ENCODE measurements around the gene TMEM238L.

Gene TMEM238L

DNA sequence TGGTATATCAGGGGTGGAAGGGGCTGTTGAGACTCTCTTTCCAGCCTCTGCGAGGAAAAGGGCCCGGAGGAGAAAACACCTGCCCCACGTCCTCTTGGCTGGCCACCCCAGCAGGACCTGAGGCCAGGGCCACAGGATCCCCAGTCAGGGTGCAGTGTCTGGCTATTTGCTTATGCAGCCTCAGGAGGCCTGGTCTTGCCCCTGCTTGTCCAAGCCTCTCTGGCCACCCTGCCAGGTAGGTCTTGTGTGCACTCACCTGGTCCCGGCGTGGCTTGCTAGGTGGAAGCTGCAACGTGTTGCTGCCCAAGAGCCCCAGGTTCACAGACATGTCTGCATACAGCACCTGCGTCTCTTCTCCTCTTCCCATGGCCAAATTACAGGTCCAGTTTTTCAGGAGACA lies 549 bp downstream of the TMEM238L start:
- DNase-seq, result no peak

DNA sequence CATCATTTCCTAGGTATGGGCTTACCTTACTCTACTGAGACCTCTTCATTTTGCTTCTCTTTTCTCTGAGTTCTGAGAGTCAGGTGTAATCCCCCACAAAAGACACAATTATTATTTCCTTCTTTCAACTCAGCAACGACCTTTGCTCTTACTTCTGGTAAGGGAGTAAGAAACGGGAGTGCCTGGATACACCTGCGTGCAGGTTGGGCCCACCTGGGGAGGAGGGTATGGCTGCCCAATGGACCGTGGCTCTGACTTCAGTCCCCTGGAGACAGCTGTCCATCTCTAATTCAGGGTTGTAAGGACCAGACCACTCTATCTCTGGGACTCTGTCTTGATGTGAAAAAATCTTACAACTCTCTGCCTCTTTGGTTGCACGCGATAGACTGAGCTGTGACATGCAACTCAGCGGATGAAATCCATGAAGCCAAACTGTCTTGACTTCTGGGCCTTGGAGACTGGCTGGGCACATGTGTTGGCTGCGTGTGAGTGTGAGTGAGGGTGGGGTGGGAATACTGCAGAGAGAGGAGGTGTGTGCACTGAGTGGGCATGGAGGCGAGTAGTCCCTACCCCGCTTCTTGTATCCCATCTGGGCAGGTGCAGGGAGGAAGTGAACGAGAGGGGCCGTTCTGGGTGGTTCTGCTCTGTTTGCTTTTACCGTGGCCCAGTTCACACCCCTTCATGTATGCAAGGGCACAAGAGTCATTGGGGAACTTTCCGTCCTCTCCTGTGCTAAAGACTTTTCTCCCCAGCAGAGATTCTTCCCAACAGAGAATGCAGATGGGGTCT lies 1.2 kb downstream of the TMEM238L start:
- no peak for DNase-seq

DNA sequence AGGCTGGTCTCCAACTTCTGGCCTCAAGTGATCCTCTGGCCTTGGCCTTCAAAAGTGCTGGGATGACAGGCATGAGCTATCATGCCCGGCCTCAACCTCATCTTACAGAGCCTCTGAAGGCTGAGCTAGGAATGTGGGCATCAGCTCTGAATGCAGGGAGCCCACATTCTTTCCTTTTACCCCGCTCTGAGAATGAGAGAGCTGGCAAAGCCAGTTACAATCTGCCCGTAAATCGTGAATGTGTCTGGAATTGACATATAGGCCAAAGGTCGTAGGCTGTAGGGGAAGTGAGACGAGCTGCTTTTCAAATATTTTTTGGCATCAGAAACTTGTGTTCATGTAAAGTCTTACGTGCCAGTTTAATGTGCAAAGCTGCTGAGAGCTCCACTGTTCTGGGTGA lies 4.5 kb downstream of the TMEM238L start:
- no peak for DNase-seq

DNA sequence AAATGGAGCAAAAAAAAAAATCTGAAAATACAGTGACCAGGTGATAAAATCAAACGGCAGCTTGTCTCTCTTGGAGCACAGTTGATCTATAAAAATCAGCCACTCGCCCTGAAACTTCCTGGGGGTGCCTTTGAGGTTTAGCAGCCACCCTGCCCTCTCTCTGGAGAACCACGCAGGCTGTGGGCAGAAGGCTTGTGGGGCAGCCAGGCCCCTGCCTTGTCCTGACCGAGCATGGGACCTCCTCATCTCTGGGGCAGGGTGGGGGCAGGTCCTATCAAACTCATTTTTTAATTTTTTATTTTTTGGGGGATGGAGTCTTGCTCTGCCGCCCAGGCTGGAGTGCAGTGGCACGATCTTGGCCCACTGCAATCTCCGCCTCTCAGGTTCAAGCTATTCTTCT lies 5.0 kb downstream of the TMEM238L start:
- no peak for DNase-seq

DNA sequence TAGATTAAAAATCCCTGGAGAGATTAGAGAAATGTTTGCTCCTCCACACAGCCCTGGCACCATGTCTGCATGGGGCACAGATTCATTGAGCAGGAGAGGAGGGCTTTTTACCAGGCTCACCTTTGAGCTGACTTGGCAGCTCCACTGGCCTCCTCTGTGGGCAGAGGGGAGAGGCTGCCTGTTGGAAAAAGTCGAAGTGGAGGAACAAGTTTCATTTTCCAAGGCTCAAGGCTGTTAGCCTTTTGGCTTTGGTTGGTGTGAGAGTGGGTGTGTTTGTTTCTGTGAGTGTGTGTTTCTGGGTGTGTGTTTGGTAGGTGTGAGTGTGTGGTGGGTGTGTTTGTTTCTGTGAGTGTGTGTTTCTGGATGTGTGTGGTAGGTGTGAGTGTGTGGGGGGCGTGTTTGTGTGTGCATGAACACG lies 5.6 kb downstream of the TMEM238L start:
- DNase-seq, result no peak

DNA sequence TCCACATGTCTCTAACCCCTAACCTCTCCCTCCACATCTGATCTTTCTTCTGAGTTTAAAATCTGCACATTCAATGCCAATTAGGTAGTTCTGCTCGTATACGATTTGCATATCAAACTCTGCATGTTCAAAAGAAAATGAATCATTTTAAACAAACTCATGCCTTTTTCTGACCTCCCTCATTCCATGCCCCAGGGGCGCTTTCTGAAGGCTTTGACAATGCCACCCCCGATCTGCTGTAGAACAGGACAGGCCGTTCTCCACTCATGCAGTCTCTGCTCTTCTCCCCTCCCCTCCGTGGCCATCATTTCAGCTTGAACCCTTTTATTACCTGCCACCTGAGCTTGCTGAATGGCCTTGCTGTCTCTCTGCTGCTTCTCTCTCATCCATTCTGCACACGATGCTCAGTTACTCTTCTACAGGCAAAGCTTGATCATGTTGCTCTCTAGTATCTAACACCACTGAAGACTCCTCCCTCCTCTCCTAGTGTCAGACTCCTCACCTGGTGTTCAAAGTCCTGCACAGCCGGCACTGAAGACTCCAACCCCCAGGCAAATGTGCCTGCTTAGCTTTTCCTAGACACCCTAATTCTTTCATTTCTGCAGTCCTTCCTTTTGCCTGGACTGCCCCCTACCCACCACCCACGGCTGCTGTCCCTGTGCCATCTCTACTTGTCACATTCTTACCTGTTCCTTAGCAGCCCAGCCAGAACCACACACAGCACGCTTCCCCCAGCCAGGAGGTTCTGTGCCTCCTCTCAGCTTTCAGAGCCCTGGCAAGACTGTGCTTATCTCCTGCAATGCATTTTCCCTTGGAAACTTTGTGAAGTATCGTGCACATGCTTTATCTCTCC lies 6.2 kb downstream of the TMEM238L start:
- DNase-seq, result no peak

DNA sequence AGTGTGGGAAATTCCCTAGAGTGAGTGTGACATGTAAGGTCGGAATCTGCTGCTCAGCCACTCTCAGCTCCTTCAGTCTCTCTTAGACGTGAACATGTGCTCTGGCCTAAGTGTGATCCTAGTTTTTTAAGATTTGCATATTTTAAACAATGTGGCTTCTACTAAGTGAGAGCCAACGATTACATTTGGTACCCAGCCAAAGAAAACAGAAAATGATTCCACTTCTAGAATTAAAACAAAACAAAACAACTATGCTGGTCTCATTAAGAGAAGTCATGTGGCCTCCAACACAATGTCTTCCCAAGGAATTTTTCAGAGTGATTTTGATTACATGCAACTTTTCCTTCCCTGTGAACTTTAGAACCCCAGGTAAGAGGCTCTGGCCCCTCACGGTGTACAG lies 10.1 kb downstream of the TMEM238L start:
- DNase-seq, result no peak

DNA sequence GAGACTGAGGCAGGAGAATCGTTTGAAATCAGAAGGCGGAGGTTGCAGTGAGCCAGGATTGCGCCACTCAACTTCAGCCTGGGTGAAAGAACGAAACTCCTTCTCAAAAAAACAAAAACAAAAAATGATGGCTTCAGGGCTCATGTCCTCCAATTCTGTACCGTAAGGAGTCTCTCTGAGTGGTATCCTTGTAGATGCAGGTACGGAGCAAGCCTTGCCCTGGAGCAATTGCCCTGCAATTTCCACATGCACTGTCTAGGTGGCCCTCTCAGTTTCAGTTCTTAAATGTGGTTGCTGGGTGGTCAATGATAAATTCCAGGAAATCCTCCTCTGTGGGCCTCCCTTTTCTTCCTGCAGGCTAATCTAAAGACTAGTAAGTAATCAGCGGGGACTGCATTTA lies 10.6 kb downstream of the TMEM238L start:
- DNase-seq, result no peak

DNA sequence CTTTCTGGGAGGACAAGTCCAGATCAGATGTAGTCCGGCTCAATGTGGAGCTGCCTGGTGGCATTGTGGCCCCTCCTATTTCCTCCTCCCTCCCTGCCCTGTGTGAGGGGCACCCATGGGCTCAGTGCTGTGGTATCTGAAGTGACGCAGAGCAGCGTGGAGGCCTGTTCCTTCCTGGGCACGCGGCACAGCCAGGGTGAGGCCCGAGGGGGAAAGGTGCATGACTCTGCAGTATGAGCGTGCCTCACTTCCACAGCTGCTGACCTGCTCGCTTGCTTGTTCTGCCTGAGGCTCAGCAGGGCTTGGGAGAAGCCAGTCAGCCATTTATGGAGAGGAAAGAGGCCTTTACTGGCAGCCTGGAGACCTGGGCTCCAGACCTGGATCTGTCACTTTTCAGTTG lies 11.7 kb downstream of the TMEM238L start:
- DNase-seq, result no peak

DNA sequence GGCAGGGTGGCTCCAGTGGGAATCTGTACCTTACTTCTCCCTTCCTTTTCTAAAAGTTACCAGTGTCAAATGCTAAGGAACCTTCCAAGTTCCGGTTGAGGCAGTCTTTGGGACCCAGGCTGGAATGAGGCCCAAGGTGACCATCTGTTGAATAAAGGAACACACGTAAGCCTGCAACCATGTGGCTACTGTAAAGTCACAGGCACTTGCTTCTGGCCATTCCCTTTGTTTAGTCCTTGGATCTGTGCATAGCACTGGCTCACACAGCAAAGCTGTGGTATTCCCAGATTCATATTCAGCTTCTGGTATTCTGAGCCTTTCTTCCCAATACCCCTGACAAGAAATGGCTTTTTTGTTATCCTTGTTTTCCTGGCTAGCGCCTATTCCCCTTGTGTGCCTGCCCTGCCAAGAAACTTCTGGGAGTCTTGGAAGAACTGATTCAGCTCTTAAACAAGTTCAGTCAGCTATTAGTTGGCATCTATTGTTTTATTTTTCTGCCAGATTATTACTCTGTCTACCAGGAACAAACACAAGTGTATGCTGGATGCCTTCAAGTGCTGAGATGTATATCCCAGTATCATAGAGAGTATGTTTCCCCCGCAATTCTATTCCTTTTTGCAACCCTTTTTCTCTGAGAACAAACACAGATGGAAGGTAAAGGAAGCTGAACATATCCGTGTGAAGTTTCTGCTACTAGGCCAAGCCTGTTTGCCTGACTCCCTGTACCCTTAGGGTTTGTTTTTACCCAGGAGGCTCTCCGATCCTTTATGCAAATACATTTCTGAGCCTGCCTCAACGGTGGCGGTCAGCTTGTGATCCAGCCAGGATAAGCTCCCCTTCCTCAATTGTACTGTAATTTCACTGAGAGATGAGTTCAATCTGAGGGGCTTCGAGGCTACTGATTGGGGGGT lies 13.2 kb downstream of the TMEM238L start:
- no peak for DNase-seq

DNA sequence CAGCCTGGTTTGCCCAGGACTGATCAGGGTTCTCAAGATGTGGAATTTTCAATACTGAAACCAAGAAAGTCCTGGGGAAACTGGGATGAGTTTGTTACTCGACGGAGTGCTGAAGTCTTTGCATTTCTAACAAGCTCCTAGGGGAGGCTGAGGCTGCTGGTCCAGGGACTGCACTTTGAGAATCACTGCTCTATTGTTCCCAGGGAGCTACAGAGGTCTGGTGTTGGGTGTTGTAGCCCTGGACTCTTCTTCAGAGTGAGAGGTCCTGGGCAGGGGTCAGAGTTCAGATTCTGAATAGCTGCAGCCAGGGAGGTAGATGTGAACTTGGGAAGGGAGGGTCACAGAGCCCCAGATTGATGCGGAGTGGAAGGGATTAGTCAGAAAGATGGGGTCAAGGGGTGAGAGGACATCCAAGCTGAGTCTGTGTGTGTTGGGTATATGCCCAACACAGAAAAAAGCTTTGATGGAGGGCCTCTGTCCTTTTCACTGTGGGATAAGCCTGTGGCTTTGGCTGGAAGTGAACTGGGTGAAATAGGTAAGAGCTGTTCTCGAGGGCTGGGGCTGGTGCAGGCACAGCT lies 14.1 kb downstream of the TMEM238L start:
- no peak for DNase-seq

DNA sequence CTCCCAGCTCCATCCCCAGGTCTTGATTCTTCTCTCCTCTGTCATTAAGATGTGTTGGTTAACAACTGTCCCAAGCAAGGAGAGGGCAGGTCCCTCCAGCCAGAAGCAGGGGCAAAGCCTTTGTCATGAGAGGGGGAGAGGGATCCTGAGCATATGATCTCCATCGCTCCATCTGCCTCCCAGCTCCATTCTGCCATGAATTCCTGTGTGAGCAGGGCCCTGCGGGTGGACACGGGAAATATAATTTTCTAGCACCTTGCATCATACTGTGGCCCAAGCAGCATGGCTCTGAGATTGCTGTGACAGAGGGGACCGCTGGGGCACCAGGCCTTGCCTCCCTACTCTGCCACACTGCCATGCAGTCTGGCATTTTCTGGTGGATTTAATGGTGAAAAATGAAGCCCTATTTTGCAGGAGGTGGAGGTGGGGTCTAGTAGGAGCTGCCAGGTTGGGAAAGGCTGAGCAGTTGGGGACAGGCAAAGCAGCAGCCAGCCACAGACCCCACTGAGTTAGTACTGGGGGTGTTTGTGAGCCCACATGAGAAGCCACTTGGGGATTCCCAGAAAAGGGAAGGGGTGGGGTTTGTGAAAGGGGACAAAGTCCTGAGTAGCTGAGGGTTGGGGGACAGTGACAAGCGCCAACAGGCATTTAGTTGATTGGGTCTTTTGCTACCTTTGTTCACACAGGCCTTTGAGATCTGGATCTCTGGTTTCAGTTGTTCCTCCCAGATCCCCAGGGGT lies 16.4 kb downstream of the TMEM238L start:
- DNase-seq, result no peak

DNA sequence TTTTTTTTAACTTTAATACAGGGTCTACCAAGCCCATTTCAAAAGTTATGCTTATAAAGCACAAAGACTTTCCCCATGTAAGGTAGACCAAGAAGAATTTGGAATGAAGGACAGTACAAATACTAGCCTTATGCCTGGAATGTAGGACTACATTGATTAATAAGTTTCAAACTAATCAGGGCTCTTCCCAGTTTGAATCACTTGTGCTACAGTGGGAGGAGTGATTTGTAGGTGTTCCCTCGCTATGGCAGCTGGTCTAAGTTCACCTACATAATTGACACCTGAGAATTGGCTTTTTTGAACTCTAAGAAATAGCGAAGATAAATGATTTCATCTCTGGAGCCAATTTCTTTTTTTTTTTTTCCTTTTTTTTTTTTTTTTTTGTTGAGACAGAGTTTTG lies 18.6 kb downstream of the TMEM238L start:
- no peak for DNase-seq

DNA sequence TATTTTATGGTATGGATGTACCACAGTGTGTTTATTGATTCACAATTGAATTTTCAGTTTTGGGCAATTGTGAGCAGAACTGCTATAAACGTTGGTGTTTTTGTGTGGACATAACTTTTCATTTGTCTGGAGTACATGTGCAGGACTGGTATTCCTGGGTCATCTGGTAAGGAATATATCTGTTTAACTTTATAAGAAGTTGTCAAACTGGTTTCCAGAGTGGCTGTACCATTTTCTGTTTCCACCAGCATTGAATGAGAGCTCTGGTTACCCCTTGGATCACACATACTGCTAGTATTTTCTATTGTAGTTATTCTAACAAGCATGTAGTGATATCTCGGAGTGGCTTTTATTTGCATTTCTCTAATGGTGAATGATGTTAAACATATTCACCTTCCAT lies 24.3 kb downstream of the TMEM238L start:
- DNase-seq, result no peak

DNA sequence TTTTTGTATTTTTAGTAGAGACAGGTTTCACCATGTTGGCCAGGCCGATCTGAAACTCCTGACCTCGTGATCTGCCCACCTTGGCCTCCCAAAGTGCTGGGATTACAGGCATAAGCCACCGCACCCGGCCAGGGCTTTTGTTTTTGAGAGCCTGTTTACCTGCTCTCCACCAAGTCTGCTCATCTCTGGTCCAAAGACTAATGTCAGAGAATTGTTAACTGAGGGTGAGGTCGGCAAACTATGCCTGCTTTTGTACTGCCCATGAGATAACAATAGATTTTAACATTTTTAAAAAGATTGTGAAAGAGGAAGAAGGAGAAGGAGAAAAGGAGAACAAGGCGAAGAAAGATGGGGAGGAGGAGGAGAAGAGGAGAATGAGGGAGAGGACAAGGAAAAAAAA lies 26.0 kb downstream of the TMEM238L start:
- DNase-seq, result no peak

DNA sequence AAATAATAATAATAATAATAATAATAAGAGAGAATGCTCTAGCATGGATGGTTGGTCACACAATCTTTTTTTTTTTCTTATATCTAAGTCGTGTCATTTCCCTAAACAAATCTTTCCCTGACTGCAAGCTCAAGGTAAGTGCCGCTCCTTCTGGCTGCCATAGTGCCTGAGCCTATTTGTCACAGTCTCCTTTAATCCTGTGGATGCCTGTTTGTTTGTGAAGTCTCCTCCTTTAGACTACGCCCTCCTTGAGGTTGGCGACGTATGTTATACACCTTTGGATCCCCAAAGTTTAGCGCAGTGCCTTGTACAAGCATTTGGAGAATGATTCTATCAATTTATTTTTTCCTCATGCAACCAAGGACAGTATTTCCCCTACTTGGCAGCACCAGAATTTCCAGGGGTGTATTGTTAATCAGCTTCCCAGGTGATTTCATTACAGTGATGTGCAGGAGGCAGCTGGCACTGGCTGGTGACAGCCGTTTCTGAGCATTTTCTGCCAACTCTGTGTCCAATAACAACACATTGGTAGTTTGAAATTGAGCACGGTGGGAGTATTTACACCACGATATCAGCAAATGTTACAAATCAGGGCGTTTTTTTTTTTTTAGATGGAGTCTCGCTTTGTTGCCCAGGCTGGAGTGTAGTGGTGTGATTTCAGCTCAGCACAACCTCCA lies 26.6 kb downstream of the TMEM238L start:
- no peak for DNase-seq

DNA sequence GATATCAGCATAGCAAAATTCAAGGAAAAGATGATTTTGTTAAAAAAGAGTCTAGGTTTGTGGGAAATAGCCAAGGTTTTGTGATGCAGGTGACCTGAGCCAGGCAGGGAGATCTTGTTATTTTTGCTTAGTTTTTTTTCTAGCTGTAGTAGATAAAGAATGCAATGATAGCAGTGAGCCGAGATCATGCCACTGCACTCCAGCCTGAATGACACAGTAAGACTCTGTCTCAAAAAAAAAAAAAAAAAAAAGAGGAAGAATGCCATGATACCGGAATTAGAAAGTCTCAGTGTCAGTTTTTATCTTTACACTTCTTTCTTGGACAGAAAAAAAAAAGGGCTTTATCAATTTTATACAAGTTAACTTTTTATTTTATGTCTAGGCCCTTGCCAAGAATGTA lies 27.5 kb downstream of the TMEM238L start:
- DNase-seq, result no peak

DNA sequence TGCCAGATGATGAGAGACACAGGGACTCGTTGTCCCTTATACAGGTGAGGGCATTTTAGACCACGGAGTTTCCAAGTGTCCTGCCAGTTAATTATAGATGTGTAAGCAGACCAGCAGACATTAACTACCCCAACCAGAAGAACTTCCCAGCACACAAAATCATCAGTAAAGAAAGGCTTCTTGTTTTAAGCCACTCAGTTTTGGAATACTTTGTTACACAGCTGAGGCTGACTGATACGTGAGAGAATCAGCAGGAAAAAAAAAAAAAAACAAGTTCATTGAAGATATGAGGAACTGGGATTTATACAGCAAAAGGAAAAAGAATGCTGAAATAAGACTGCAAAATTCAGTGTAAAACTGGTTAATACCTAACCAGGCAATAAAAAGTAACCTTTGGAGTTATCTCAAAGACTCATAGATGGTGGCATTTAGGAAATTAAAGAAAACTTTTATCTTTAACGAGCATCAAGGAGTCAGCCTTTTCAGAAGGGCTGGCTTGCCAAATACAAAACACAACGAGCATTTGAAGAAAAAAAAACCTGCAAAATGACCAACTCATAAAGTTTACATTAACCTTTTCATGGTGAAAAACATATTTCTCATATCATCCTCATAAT lies 28.1 kb downstream of the TMEM238L start:
- DNase-seq, result no peak

DNA sequence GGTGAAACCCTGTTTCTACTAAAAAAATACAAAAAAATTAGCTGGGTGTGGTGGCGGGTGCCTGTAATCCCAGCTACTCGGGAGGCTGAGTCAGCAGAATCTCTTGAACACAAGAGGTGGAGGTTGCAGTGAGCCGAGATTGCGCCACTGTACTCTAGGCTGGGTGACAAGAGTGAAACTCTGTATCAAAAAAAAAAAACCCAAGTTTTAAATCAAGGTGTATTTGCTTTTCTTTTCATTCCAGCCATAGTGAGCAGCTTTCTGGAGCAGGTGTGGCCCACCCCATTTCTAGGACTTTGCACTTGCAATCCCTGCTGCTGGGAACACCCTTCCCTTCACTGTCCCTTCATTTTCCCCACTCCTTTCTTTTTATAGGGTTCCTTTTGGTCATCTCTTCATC lies 28.8 kb downstream of the TMEM238L start:
- DNase-seq, result no peak

DNA sequence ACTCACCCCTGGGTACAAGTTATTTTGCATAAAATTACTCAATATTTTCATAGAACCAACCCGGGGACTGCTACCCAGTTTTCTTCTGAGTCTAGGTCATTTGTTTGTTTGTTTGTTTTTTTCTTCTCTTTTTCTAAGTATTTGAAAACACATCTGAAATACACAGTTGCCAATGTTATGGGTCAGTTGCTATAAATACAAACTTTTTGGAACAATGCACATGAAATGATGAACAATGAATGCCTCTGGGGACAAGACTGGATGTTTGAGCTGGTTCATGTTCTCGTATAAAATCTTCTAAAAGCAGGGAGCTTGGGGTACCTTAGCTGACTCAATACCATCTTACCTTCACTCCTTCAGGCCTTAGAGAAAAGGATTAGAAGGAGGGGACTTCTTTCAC lies 30.5 kb downstream of the TMEM238L start:
- no peak for DNase-seq
